ENCODE results near the gene RALBP1. TPM values are rescaled to one million over a fixed set of nuclear protein-coding genes. Genes with fewer than 3 reads are reported as not detected.
A peak's percentile ranks its signal among the peaks of the same experiment; 100 is the strongest.

RALBP1 gene
- total and polyA plus RNA-seq, 9 of the 15 experiments (the other 6 are each of a cell fraction or from before 2014, with no cell fraction given) = 10.9 to 70.0 (median 61.3) TPM

- TF ChIP-seq PRPF4 (IDR thresholded peaks at IDR 0.05; ENCODE audit: insufficient read depth, low read depth, low read length, poor library complexity, severe bottlenecking) (no peak), ATF4 (CRISPR knock-in tag; IDR thresholded peaks at IDR 0.05) (no peak), ZNF175 (CRISPR knock-in tag; IDR thresholded peaks at IDR 0.05; ENCODE audit: low read depth) (no peak), ZNF3 (CRISPR knock-in tag; IDR thresholded peaks at IDR 0.05) (no peak), MAZ (CRISPR knock-in tag; conservative IDR thresholded peaks at IDR 0.05 in 1 of 2, IDR thresholded peaks at IDR 0.05 in 1 of 2) (peak in 1 of 2 experiments; percentile 80; a peak in 3 of 4 replicates), SP1 (CRISPR knock-in tag; IDR thresholded peaks at IDR 0.05) (no peak), ZNF121 (CRISPR knock-in tag; conservative IDR thresholded peaks at IDR 0.05) (no peak), HMGN3 (IDR thresholded peaks at IDR 0.05; ENCODE audit: borderline replicate concordance, extremely low read depth, insufficient read length, low read depth, low read length) (no peak), ZNF592 (IDR thresholded peaks at IDR 0.05) (0 out of 2 replicates have a peak, but pooled peaks have one; percentile 11)
- TF ChIP-seq, protein P1, sequence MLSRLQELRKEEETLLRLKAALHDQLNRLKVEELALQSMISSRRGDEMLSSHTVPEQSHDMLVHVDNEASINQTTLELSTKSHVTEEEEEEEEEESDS (CRISPR knock-in tag; IDR thresholded peaks at IDR 0.05) = no peak
Measured at GRCh38 chr18:9475643-9476591, 604 bp downstream of the RALBP1 start (continued).

Measured in K562 (cell line).